Posterior vena cava (tissue), 2 donors: ENCODE data around the gene RBM12. TPM values are rescaled to one million over a fixed set of nuclear protein-coding genes. Genes with fewer than 3 reads are reported as not detected.

Source experiments
- DNase-seq: peaks from one replicate; pipeline ENCODE4 v3.0.0-alpha.2; 2020; ENCODE audit warnings: low spot score
- intact Hi-C, 2 donors: fragments of 100-400 bp; cut with DNase I; formaldehyde crosslinking; loops; one replicate each; pipeline versions ENCODE4 v1.14.1 to v1.14.2; 2022 to 2023
- total RNA-seq, 2 donors: library from RNA; stranded (reverse); fragmentation: NEBNext Ultra II Directional; extraction: Animal tissue kit (Norgen Biotek cat#: 25700); gene quantifications; one replicate each; pipeline ENCODE4 v1.2.1, GENCODE V29; 2021
- donor health status: DM: yes; HTN: yes; CAD: no.
- donor health status: DM: yes; HTN: yes; CAD: no.

The RBM12 gene
- total RNA-seq, 2 donors from 2014 or later: 59.4 to 61.4 TPM

DNA sequence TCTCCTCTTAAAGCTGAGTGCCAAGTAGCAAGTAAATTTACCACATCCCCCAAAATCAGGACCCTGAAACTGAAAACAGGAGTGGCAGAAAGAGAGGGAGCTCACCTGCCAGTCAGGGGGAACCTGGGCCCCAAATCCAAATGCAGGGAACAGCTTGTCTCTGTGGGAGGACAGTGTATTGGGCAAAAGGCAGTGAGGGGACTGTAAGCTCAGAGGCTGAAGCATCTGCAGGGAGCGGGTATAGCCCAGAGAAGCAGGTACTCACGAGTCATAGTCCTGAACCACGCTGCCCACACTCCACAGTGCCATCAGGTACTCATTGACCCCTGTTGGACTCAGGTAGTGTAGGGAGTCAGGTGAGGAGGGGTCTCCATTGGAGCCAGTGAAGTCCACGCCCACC lies 34.1 kb downstream of the RBM12 start:
- no peak for DNase-seq
- intact Hi-C loops: no loop called here

DNA sequence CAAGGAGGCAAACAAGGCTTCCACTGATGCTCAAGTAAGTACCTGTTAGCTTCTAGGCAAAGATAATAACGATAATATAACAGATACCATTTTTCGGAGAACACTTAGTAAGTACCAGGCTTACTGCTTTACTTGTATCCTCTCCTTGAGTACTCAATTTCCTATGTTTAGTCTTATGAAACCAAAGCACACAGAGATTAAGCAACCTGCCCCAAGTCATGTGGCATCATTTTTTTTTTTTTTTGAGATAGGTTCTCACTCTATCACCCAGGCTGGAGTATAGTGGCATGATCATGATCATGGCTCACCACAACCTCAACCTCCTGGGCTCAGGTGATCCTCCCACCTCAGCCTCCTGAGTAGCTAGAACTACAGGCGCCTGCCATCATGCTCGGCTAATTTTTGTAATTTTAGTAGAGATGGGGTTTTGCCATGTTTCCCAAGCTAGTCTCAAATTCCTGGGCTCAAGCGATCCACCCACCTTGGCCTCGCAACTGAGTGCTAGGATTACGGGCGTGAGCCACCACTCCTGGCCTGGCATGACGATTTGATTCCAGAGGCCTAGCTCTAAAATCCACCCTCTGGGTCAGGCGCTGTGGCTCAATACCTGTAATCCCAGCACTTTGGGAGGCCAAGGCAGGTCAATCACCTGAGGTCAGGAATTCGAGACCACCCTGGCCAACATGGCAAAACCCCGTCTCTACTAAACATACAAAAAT lies 35.1 kb downstream of the RBM12 start:
- DNase-seq: no peak
- intact Hi-C loops: no loop called here

DNA sequence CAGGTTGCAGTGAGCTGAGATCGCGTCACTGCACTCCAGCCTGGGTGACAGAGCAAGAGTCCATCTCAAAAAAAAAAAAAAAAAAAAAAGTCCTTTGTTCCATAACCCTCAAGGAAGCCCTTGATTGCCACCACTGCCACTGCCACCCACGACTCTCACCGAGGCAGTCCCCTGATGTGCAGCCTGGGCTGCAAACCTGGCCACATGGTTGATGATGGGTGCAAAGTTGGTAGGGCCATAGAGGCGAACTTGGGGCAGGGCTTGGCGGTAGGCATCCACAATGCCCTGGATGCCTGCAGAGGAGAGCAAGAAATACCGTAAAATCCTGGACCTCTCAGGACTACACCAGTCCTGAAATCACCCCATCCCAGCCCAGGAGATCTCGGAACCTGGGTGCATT lies 37.6 kb downstream of the RBM12 start:
- intact Hi-C loops: no loop called here
- DNase-seq: no peak

DNA sequence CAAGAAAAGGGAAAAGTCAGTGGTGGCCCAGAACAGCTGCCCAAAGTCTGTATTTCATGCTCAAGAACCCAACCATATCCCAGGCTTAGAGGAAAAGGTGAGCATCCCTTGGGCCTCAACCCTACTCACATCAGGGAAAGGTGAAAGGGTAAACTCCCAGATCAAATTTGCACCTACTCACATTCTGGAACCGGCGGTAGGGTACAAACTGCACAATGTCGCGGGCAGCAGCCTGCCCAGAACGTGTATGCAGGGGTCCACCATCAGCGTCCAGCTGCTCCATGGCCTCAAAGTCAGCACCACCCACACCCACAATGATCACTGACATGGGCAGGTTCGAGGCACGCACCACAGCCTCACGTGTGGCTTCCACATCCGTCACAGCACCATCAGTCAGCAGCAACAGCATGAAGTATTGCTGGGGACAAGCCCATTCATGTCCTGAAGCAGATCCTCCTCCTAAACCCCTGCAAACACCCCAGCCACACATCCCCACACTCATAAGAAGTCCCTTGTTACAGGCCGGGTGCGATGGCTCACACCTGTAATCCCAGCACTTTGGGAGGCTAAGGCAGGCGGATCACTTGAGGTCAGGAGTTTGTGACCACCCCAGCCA lies 38.2 kb downstream of the RBM12 start:
- intact Hi-C loops: loop anchor here in 1 of 2 donors (1.0 kb wide), 1 partner anchor 27 kb away; no protein-coding TSS in a partner anchor
- no peak for DNase-seq

DNA sequence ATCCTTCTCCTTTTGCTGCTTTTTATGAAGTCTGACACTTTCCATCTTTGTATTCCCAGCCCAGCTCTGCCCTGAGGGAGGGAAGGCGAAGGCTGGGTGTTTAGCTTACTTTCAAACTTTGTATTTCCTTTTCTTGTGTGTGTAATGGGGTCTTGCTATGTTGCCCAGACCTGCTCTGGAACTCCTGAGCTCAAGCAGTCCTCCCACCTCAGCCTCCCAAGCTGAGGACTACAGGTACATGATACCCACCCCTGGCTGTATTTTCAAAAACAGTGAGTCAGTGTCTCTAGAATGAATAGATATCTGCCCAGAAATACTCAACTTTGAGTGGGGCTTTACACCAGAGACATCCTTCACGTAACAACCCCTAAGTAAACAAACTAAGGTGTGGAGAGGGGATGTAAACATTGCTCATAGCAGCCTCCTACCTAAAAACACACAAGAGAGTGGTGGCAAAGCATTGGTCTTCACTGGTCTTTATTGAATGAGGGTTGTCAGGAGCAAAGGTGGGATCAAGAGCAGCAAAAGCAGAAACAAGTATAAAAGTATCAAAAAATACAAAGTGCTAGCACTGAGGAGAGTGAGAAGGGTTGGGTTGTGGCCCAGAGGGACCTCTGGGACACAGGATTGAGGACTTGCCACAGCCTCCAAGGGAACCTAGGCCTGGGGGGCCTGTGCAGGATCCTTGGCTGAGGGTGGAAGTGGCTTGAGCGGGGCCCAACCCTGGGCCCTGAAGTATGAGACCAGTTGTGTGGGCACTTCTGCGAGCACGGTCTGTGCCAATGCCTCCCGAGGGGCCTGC lies 38.9 kb downstream of the RBM12 start:
- no peak for DNase-seq
- intact Hi-C loops: loop anchor here in 1 of 2 donors (1.0 kb wide), 1 partner anchor 26 kb away; no protein-coding TSS in a partner anchor

DNA sequence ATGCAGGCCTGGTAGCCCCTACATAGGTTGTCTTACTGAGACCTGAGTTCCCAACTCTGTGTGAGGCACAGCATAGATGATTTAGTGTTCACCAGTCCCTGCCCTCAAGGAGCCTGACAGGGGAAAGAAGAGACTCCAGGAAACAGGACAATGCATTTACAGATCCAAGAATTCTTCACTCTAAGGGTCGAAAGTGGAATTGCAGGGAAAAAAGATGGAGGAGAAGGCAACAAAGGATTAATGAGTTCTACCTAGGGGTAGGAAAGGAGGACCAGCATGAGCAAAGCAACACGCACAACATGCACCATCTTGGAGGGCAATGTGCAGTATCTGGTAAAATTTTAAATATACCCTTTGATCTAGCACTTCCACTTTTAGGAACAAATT lies 43.1 kb downstream of the RBM12 start:
- intact Hi-C loops: no loop called here
- DNase-seq: no peak

DNA sequence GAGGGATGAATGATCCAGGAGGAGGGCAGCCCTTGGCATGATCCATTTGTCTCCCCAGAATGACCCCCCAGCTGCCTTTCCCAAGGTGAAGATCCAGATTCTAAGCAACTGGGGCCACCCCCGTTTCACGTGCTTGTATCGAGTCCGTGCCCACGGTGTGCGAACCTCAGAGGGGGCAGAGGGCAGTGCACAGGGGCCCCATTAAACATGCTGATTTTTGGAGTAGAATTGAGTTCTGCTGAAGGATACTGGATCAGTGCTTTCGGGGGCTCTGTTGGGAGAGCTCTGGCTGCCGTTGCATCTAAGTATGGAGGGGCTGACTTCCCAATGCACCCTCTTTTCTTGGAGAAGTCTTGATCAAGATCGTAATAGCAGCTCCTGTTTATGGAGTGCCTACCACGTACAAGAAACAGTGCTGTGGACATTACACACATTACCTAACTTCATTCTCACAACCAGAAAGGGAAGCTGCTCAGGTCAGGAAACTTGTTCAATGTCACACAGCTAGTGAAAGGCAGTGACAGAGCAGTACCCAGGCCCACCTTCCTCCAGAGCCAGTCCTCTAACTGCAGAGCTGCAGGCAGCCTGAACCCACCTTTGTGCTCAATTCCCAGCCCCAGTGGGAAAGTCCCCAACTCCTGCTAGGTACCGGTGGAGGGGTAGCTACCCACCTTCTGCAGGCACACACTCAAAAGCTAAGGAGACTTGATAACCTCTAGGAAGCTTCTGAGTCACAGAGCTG lies 43.7 kb downstream of the RBM12 start:
- DNase-seq: no peak
- intact Hi-C loops: no loop called here

DNA sequence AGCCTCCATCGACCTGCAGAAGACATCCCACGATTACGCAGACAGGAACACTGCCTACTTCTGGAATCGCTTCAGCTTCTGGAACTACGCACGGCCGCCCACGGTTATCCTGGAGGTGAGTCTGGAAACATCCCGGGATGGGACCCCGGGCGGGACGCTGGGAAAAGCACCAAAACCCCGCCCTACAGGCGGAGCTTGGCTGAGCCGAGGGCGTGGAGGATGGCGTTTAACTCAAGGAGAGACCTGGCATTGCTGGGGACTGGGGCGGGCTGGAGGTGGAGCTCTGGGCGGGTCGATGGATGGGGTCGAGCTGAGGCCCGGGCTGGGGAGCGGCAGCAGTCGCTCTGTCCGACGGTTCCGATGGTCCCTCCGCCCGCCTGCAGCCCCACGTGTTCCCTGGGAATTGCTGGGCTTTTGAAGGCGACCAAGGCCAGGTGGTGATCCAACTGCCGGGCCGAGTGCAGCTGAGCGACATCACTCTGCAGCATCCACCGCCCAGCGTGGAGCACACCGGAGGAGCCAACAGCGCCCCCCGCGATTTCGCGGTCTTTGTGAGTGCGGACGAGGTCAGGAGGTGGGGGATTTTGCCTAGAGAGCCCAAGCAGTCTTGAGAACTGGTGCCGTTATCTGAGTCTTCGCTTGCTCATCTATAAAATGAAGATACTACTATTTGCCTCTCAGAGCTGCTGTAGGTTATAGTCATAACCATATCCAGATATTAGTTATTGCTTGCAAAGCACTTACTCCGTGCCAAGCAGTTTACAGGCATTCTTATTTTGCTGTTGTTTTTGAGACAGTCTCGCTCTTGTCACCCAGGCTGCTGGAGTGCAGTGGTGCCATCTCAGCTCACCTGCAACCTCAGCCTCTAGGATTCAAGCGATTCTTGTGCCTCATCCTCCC lies 45.3 kb downstream of the RBM12 start:
- DNase-seq: peak; percentile 92
- intact Hi-C loops: no loop called here

DNA sequence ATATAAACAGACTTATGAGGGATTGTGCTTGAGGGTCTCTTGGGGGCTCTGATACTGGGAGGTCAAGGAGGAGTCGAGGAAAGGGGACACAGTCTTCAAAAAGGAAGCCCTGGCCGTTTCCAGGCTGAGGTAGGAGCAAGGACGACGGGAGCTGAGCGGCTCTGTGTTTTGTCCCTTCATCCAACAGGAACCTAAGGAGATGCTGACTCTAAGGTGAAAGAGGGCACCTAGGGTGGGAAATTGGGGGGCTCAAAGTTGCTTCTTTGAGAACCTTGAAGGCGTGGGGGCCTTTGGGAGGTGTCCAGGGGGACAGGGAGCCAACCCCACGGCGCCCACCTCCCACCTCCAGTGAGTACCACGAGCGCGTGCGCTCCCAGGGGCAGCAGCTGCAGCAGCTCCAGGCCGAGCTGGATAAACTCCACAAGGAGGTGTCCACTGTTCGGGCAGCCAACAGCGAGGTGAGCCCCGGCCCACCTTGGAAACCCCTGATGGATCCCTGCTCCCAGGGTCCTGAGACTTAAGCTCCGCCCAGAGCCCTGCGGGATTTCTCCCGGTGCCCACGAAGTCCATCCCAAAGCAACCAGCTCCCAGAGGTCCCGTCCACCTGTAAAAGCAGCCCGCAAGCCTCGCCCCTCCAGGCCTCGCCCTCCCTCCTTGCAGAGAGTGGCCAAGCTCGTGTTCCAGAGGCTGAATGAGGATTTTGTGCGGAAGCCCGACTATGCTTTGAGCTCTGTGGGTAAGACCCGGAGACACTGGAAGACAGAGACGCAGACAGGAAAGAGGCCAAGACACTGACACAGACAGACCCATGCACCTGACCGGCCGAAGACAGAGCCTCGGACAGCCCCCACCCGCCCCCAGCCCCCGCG lies 46.2 kb downstream of the RBM12 start:
- intact Hi-C loops: no loop called here
- no peak for DNase-seq

DNA sequence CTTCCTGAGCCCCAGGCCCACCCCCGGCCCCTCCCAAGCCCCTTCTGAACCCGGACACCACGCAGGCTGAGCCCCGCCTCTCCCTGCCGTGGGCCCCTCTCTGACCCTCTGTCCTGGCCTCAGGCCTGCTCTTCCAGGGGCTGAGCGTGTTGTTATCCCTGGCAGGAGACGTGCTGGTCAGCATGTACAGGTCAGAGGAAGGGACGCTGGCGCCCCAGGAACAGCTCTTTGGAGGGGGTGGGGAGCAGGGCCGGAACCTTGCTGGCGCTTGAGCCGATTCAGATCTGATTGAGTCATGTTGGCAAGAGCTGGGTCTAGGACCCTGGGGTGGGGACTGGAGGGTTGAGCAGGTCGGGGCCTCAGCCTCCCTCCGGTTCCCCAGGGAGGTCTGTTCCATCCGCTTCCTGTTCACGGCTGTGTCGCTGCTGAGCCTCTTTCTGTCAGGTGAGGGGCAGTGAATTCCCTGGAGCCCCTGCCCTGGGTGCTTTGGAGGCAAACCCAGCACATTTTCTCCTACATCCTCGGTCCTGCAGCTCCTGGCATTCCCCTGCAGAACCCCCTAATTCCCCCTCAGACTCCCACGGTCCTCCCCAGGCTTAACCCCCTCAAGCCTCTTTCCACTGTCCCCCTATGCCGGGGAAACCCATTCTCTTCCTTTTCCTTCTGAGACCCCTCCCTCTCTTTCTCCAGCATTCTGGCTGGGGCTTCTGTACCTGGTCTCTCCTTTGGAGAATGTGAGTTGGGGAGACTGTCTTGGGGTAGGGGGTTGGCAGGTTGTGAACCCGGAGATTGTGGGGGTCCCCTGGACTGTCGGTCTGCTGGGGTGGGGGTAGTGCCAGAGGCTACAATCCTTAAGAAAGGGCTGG lies 47.1 kb downstream of the RBM12 start:
- peak; percentile 88 for DNase-seq
- intact Hi-C loops: no loop called here

DNA sequence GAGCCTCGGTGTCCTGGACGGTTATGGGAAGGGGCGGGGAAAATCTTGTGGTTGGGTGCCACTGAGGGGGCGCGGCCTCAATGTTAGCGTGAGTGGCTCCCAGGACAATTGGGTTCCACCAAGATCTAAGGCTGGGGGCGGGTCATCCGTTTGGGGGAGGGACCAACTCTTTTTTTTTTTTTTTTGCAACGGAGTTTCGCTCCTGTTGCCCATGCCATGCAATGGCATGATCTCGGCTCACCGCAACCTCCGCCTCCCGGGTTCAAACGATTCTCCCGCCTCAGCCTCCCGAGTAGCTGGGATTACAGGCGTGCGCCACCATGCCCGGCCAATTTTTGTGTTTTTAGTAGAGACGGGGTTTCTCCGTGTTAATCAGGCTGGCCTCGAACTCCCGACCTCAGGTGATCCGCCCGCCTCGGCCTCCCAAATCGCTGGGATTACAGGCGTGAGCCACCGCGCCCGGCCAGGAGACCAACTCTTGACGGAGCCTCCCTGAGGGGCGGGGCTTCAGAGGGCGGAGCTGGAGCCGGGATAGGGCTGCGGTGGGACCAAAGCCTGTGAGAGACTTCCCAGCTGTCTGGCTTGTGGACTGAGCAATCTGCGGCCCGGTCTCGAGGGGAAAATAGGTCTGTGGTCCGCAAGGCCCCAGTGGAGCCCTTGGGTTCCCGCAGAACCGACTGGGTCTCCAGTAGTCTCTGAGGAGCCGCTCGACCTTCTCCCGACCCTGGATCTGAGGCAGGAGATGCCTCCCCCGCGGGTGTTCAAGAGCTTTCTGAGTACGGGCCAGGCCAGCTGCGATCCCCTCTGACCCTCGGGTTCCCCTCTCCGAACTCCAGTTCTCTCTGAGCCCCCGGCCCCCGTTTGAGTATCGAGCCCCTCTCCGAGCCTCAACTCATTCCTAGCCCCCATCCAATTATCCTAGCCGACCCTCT lies 48.0 kb downstream of the RBM12 start:
- intact Hi-C loops: no loop called here
- peak; percentile 96 for DNase-seq

DNA sequence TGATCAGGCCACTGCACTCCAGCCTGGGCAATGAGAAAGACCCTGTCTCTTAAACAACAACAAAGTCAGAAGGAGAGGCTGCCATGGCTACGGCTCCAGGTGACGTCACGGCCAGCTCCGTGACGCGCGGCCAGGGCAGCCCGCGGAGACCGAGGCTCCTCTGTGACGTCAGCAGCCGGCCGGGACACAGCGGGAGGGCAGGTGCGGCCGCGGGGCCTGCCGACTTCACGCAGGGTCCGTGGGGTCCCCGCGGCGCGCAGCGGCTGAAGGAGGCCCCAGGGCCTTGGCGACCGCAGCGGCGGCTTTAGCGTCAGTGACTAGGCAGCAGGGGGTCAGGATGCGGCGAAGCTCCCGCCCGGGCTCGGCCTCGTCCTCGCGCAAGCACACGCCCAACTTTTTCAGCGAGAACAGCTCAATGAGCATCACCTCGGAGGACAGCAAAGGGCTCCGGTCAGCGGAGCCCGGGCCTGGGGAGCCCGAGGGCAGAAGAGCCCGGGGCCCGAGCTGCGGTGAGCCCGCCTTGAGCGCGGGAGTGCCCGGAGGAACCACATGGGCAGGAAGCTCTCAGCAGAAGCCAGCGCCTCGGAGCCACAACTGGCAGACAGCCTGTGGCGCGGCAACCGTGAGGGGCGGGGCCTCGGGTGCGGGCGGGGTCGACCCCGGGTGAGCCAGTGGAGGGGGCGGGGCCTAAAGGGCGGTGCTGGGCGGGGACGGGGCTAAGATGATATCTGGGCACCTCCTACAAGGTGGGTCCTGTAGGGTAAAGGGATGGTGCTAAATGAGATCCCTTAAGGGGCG lies 48.8 kb downstream of the RBM12 start, which contains the start of gene SPAG4:
Gene SPAG4, plus strand, starts transcription at position 163 of the 798 bp plus-strand sequence. Its CDS starts 175 bp downstream, at position 338.
- intact Hi-C loops: no loop called here
- peak; percentile 100 for DNase-seq

DNA sequence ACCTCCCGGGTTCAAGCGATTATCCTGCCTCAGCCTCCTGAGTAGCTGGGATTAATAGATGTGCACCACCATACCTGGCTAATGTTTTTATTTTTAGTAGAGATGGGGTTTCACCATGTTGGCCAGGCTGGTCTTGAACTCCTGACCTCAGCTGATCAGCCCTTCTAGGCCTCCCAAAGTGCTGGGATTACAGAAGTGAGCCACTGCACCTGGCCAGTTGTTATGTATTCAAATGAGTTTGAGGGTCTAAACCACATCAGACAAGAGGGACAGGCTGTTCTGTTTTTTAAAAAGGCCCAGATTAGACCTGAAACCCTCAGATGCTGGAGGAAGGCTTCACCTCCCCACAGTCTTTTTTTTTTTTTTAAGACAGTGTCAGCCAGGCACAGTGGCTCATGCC lies 53.2 kb downstream of the RBM12 start:
- no peak for DNase-seq
- intact Hi-C loops: no loop called here

DNA sequence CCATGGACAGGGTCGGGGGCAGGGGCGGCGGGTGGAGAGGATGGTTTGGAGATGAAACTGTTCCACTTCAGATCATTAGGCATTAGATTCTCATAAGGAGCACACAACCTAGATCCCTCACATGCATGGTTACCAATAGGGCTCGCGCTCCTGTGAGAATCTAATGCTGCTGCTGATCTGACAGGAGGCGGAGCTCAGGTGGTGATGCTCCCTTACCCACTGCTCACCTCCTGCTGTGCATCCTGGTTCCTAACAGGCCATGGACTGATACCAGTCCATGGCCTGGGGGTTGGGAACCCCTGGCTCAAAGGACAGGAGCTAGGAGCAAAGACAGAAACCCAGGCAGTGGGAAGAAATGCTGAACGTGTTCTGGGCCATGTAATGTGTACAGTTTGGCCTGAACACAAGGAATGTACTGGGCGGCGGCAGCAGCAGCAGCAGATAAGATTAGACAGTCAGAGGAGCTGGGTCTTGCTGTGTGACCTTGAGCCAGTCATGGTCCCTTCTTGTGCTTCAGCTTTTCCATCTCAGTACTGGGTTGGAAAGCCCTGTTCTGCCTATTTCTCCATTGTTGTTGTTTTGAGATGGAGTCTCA lies 53.8 kb downstream of the RBM12 start:
- DNase-seq: no peak
- intact Hi-C loops: no loop called here
